Breast epithelium (tissue), 3 donors: ENCODE data around the gene KDM3B.
"Not testable (repeated sequence)": the region's sequence is repeated elsewhere in the genome, so short reads cannot be mapped to it uniquely, and the experiment has no call there.

Experiments
- POLR2AphosphoS5 ChIP-seq, 3 donors: sonication (generic); formaldehyde crosslinking; IDR thresholded peaks; one replicate each; pipeline ENCODE4 v1.6.1; 2017; ENCODE audit warnings: antibody characterized with exemption in 3 of 3
- TF ChIP-seq, protein P1 (sequence below), 3 donors: fragments of 450-650 bp; IDR thresholded peaks; one replicate each; pipeline ENCODE4 v1.5.1; 2016 to 2017; ENCODE audit warnings: antibody characterized with exemption in 3 of 3, mild to moderate bottlenecking in 3 of 3, moderate library complexity in 3 of 3

DNA sequence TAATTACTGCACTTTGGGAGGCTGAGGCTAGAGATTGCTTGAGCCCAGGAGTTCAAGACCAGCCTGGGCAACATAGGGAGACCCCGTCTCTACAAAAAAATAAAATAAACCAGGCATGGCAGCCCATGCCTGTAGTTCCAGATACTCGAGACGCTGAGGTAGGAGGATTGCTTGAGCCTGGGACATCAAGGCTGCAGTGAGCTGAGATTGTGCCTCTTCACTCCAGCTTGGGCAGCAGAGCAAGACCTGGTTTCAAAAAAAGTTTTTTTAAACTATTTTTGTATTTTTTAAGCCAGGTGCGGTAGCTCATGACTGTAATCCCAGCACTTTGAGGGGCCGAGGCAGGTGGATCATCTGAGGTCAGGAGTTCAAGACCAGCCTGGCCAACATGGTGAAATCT lies 120.7 kb downstream of the KDM3B start:
- TF ChIP-seq, protein P1, sequence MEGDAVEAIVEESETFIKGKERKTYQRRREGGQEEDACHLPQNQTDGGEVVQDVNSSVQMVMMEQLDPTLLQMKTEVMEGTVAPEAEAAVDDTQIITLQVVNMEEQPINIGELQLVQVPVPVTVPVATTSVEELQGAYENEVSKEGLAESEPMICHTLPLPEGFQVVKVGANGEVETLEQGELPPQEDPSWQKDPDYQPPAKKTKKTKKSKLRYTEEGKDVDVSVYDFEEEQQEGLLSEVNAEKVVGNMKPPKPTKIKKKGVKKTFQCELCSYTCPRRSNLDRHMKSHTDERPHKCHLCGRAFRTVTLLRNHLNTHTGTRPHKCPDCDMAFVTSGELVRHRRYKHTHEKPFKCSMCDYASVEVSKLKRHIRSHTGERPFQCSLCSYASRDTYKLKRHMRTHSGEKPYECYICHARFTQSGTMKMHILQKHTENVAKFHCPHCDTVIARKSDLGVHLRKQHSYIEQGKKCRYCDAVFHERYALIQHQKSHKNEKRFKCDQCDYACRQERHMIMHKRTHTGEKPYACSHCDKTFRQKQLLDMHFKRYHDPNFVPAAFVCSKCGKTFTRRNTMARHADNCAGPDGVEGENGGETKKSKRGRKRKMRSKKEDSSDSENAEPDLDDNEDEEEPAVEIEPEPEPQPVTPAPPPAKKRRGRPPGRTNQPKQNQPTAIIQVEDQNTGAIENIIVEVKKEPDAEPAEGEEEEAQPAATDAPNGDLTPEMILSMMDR (IDR thresholded peaks at IDR 0.05) = not testable (repeated sequence)
- not testable (repeated sequence) for TF ChIP-seq POLR2AphosphoS5 (IDR thresholded peaks at IDR 0.05)
